GM20000 (cell line): ENCODE measurements around the gene KERA.

Experiments
- DNase-seq: peaks from one replicate; pipeline ENCODE4 v3.0.0; 2012; ENCODE audit warnings: low spot score
- TF ChIP-seq, protein P1 (sequence below): IDR thresholded peaks from 2 replicates; pipeline ENCODE4 v1.5.1; 2012; ENCODE audit warnings: mild to moderate bottlenecking, control low read depth; ENCODE audit errors: extremely low read depth, missing control alignments

The KERA gene

DNA sequence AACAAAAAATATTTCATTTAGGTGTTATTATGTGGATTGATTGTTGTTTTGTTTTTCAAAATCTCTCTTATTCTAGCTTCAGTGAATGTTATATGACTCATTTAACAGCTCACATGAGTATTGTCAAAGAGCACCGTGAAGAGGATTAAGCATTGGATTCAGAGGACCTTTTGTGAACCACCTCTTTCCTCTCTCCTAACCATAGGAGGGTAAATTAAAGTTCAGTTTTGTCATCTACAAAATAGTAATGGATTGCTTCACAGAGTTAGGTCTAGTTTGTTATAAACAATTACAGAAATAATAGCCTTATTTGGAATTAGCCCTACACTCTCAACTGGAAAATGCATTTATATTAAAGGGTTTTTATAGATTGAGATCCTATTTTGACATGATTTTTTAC lies 962 bp upstream of the KERA start:
- TF ChIP-seq, protein P1, sequence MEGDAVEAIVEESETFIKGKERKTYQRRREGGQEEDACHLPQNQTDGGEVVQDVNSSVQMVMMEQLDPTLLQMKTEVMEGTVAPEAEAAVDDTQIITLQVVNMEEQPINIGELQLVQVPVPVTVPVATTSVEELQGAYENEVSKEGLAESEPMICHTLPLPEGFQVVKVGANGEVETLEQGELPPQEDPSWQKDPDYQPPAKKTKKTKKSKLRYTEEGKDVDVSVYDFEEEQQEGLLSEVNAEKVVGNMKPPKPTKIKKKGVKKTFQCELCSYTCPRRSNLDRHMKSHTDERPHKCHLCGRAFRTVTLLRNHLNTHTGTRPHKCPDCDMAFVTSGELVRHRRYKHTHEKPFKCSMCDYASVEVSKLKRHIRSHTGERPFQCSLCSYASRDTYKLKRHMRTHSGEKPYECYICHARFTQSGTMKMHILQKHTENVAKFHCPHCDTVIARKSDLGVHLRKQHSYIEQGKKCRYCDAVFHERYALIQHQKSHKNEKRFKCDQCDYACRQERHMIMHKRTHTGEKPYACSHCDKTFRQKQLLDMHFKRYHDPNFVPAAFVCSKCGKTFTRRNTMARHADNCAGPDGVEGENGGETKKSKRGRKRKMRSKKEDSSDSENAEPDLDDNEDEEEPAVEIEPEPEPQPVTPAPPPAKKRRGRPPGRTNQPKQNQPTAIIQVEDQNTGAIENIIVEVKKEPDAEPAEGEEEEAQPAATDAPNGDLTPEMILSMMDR: no peak
- DNase-seq: no peak

DNA sequence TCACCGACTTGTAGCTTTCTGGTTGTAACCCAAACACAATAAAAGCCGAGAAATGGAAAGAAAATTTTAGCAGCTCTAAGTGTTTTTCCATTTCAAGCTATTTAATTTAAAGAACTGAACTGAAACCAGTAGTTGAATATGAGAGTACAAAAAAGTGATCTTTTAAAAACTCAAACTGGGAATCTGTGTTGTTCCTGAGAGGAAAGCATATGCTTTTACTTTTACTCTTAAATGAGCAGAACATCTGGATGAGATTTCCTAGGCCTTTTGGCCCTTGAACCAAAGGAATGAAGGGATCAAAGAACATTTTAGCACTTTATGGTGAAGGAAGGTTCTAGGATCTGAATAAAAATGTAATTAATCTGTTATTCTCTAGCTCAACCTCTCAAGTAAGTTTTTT lies 1.3 kb downstream of the KERA start:
- DNase-seq: no peak
- TF ChIP-seq, protein P1: no peak

DNA sequence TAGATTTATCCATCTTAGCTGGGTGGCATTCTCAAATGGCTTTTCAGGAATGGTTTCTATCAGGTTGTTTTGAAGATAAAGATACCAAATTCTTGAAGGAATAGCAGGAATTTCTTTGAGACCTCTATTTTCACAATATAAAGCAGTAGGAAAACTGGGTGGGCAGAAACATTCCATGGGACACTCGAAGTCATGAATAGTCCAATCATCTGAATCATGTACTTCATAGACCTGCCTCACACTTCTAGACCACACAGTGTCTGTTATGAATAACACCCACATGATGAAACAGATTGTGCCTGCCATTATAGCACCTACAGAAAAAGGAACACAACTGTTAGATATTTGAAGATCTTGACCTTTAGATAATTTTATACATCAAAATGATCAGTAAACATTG lies 1.8 kb downstream of the KERA start:
- no peak for DNase-seq
- TF ChIP-seq, protein P1: no peak

DNA sequence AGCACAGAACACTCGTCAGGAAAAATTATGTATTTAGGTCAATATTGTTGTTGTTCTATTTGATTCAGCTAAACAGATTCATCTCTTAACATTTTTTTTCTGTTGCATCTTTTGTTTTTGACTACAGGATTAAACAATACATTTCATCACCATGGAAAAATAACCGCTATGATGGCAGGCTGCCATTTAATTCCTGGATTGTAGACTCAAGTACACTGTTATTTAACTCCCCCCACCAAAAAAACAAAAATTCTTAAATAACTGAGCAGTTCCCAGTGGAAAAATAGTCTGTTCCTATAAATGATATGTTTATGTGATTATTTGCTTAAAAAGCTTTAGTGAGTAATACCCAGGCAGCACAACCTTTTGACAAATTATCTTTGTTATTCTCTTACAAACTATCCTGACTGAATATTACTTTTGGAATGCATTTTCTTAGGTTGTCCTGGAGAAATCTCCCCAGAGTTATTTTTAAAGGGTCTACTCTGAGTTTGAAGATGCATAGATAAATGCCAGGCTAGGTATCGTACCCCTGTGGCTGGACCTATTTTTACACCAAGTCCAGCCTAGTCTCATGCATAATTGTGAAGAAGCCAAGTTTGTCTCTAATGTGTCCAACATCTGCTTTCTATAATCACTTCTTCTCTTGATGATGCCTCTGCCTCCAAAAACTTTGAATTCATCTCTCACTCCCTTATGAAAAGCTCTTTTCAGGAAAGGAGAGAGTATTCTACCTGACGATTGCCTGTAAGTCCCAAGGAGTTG lies 3.7 kb downstream of the KERA start:
- no peak for DNase-seq
- TF ChIP-seq, protein P1: no peak

DNA sequence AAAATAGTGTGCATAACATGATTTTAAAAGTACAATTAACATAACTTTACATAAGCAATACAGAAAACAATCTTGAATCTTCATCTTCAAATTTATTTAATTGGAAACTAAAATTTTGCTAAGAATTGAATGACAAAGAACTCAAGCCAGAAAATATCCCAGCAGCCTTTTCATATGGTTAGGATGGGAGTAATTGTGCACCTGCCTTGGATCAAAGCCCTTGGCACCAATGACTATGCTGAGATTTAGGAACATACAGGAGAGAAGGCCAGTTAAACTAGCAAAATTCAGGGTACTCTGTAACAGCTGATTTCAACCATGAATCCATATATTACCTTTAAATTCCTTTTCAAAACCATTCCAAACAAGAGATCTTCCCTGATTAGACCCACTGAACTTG lies 5.8 kb downstream of the KERA start:
- TF ChIP-seq, protein P1: no peak
- no peak for DNase-seq

DNA sequence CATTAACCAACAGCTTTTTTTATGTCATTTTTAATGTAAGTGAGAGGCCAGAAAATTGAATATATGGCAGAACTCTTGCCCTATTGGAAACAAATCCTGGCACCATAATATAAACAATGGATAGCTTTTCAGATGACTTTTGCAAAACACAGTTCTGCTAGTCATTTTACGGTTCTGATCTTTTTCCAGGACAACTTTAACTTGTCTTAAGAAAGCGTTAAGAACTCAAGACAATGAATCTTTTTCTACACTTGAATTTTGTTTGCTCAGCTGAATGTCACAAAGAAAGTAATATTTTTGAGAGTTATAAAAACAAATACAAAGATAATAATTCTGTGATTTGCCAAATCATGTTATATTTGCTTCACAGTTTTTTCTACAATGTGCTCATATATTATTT lies 13.2 kb downstream of the KERA start:
- TF ChIP-seq, protein P1: no peak
- no peak for DNase-seq

DNA sequence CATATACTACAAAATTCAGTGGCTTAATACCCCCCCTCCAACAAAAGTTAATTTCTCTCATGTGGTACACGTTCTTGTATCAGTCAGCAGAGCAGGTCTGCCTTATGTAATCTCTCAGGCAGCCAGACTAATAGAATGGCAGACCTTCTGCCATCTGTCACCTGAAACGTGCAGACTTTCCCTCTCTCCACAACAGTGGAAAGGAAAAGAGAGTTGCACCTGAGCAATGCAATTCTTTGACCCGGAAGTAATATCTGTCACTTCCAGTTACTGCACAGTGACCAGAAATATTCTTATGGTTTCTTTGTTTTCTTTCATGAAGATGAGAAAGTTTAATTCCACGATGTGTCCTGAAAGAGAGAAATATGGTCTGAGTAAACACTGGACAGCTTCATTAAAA lies 14.4 kb downstream of the KERA start:
- TF ChIP-seq, protein P1: no peak
- DNase-seq: no peak
